ENCODE results near the gene TCEAL1.

- no peak for TF ChIP-seq POLR2A (IDR thresholded peaks at IDR 0.05)
- no peak for TF ChIP-seq CTCF (IDR thresholded peaks at IDR 0.05)
Observed at GRCh38 chrX:103651151-103651773, 22.5 kb downstream of the TCEAL1 start.
